Measurements from ENCODE around the gene HELLS.

- TF ChIP-seq CTCF (IDR thresholded peaks at IDR 0.05 in 2 of 3, conservative IDR thresholded peaks at IDR 0.05 in 1 of 3; ENCODE audit: control insufficient read depth in 2 of 3, extremely low read depth in 1 of 3, insufficient read depth in 1 of 3, low read depth in 3 of 3, low read length in 3 of 3), result no peak
- TF ChIP-seq YBX1 (IDR thresholded peaks at IDR 0.05), result no peak
- no peak for TF ChIP-seq USF2 (IDR thresholded peaks at IDR 0.05; ENCODE audit: borderline replicate concordance, low read depth, low read length)
- TF ChIP-seq ESRRA (IDR thresholded peaks at IDR 0.05; ENCODE audit: low read length), result no peak
Observed at GRCh38 chr10:94496010-94496409, 49.6 kb upstream of the HELLS start.

All from GM12878 (cell line).